Measurements from ENCODE around the gene LIPA.

GRCh38 chr10:89275383-89275782, 23.8 kb upstream of the LIPA start:
- TF ChIP-seq CTCF (IDR thresholded peaks at IDR 0.05 in 8 of 11, conservative IDR thresholded peaks at IDR 0.05 in 3 of 11) (no peak), POLR2A (IDR thresholded peaks at IDR 0.05) (no peak)
